NCI-H2107 treated with DMSO at 0.1 percent for 48 hours (cell line): ENCODE measurements around the gene SNRPA.

Experiments used
- DNase-seq: peaks from one replicate; lab custom pipeline; 2025; ENCODE audit not compliant: unreplicated experiment; lab: John Stamatoyannopoulos, UW

Gene SNRPA

DNA sequence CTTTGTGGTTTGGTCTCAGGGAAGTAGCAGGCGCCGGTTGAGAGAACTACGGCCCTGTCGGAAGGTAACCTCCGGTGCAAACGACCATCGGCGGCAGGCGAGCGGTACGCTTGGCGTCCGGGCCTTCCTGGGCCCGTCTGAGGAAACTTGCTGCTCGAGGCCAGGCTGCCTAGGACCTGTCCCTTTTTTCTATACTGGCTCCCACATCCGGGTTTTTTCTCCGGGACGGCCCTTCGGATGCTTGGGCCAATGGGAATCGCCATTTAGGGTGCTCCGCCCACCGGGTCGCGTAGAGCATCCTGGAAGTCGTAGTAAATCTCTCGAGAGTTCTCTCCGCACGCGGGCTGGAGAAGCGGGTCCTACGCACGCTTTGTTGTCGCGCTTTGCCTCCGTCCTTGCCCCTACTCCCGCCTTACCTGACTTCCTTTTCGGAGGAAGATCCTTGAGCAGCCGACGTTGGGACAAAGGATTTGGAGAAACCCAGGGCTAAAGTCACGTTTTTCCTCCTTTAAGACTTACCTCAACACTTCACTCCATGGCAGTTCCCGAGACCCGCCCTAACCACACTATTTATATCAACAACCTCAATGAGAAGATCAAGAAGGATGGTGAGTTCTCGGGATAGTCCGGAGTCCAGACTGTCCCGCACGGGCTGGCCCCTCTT, at the start of gene SNRPA:
TSS of gene SNRPA (plus strand) at position 330 of the 664 bp plus-strand sequence. CDS start at position 536, 206 bp downstream.
- DNase-seq, result peak; percentile 96

DNA sequence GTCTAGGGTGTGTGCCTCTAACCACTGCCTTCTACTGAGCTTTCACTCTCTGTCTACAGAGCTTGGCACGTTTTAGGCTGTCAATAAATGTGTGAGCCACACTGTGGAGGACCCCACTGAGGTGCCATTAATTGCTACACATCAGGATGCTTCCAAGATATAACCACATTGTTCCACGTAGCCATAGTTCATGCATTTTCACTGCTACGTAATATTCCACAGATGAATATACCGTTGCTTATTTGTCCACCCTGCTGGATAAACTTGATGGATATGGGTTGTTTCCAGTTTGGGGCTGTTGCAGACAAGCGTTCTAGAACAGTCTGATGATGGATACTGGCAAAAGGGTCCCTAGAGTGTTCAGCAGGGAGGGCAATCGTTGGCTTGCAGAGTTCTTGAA, 49.2 kb upstream of the SNRPA start:
- no peak for DNase-seq

DNA sequence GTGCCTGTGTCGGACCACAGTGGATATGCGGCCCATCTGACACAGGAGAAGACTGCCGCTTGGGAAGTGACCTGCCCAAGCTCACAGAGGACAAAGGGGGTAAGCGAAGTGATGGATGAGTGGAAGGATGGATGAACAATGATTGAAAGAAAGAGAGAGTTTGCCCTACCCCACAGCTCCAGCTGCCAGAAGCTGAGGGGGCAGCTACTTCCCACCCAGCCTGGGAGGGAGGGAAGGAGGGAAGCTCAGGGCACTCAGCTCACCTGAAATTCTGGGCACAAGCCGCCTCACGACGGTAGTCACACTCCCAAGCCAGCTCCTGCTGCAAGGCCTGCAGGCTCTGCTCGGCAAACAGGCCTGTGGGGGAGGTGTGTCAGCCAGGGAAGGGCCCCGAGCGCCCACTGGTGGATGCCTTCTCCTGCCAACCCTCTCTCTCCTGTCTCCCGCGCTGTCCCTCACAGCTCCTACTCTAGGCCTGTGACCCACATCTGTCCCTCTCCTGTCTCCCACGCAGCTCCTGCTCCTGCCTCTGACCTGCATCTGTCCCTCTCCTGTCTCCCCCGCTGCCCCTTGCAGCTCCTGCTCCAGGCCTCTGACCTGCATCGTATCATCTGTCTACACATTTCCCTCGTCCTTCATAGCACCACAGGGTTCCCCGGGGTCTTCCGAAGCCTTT, 48.5 kb upstream of the SNRPA start:
- DNase-seq, result peak; percentile 37

GRCh38 chr19:40703029-40703755, 47.8 kb upstream of the SNRPA start:
- DNase-seq, result no peak

GRCh38 chr19:40704491-40705361, 46.3 kb upstream of the SNRPA start:
- DNase-seq, result no peak

GRCh38 chr19:40705362-40705651, 45.7 kb upstream of the SNRPA start:
- DNase-seq, result no peak

- DNase-seq, result no peak
Measured at GRCh38 chr19:40705950-40706619, 44.9 kb upstream of the SNRPA start.

DNA sequence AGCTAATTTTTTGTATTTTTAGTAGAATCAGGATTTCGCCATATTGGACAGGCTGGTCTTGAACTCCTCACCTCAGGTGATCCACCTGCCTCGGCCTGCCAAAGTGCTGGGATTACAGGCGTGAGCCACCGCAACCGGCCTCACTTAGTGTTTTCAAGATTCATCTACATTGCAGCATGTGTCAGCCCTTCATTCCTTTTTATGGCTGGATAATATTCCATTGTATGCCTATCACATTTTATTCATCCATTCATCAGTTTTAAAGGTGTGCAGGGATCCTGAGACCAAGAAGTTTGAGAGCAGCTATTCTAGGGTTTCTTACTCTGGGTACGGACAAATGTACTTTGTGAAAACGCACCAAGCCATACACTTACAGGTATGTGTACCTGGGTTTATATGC, 43.4 kb upstream of the SNRPA start:
- DNase-seq, result no peak

- no peak for DNase-seq
Measured at GRCh38 chr19:40709817-40710216, 41.2 kb upstream of the SNRPA start.

DNA sequence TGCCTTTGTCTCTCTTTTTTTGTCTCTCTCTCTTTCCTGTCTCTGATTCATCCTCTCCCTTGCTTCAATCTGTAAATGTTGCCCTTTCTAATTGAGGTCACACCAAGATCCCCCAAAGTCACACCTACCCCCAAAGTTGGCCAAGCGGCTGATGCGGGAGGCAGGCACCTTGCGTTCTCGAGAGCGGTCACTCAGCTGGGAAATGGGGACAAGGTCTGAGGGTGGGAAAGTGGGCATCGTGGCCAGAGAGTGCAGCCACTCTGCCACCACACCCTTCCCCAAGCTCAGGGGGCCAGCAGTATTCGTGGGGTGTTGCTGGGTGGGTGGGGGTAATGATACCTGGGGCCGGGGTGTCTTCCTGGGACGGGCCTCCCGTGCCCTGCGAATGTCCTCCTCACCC, 37.1 kb upstream of the SNRPA start:
- DNase-seq, result no peak

GRCh38 chr19:40714441-40715299, 36.3 kb upstream of the SNRPA start:
- peak; percentile 74 for DNase-seq

- DNase-seq, result no peak
Measured at GRCh38 chr19:40716031-40716481, 34.9 kb upstream of the SNRPA start.

DNA sequence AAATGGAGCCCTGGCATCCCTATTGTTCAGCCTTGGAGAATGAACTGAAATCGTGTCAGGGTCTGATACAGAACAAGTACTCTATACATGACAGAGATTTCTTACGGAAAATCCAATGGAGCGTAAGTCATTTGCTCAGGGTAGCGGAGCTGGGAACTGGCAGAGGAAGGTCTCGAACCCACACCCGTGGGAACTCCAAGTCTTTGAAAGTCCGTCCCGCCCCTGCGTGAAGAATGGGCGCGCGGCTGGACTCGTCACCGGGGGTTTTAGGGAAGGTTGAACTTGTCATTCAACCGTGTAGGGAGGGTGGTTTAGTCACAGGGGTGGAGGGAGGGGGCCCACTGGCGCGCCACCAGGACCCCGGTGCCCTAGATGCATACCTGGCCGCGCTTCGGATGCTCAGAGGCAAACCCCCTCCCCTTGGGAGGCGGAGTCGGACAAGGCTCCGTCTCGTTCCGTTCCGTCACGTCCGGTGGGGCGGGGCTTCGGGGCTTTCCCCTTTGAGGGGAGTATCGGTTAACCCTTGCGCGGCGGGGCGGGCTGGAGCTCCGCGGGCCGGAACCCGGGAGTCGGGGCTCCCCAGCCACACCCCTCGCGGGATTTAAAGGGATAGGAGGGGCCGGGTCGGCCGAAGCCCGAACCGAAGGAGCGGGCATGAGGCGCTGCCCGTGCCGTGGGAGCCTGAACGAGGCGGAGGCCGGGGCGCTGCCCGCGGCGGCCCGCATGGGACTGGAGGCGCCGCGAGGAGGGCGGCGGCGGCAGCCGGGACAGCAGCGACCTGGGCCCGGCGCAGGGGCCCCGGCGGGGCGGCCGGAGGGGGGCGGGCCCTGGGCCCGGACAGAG, 34.3 kb upstream of the SNRPA start, which contains the start of the genes COQ8B and ITPKC:
TSS of gene COQ8B (minus strand) at position 405 of the 843 bp plus-strand sequence. CDS start 2,254 bp downstream, outside the sequence.
TSS of gene ITPKC (plus strand) at position 631 of the 843 bp plus-strand sequence. CDS start at position 655, 24 bp downstream.
- DNase-seq, result peak; percentile 79

- no peak for DNase-seq
Measured at GRCh38 chr19:40717325-40717879, 33.6 kb upstream of the SNRPA start.

DNA sequence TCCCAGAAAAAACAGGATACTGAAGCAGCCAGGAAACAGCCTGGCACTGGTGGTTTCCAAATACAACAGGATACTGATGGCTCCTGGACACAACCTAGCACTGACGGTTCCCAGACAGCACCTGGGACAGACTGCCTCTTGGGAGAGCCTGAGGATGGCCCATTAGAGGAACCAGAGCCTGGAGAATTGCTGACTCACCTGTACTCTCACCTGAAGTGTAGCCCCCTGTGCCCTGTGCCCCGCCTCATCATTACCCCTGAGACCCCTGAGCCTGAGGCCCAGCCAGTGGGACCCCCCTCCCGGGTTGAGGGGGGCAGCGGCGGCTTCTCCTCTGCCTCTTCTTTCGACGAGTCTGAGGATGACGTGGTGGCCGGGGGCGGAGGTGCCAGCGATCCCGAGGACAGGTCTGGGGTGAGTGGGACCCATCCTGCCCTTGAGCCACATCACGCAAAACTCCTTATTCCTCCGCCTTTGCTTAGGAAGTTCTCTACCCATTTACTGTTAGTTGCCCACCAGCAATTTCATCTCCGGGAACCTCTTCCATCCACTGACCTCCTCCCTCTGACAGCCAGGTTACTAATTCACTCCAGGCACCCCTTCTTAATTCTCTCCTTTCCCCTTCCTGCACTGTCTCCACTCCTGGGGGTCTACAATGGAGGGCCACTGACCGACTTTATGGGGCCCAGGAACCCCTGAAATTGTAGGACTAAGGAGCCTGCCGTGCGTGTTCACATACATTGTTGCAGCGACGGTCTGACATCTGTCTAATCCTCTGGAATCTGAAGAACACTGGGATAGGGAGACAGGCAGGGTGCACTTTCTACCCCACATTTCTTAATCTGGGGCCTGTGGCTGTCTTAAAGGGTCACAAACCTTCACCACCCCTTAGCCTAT, 32.9 kb upstream of the SNRPA start:
- no peak for DNase-seq

DNA sequence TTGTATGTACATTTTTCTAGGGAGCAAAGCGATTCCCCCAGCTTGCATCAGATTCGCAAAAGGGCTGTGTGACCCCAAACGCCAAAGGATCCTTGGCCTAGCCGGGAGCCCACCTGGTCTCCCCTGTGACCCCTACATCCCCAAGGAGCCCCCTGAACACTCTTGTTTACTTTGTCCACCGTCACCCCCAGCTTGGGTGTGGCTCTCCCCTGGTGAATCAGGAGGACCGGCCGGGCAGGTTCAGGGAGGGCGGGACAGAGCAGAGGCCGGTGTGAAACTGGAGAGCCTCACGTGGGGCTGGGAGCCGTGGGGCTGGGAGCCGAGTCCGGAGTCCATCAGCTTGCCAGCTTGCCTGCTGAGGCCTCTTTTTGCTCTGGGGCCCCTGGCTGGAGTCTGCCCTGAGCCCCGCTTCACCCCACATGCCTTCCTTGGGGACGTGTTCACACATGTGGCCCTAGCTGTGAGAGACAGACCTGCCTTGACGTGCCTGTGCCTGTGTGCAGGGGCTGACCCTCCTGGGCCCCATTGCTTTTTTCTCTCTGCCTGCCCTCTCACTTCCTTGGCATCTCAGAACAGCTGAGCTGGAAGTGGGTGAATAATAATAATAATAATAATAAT, 32.1 kb upstream of the SNRPA start:
- DNase-seq, result no peak

- DNase-seq, result no peak
Measured at GRCh38 chr19:40719414-40719894, 31.5 kb upstream of the SNRPA start.
